Measurements from ENCODE around the gene KRTAP10-1. TPM values are rescaled to one million over a fixed set of nuclear protein-coding genes. Genes with fewer than 3 reads are reported as not detected.

The KRTAP10-1 gene
- polyA plus RNA-seq, 12 donors = not detected

Other genes starting within 250 kb of the KRTAP10-1 start
- gene PFKL, start 240.1 kb downstream of the KRTAP10-1 start, polyA plus RNA-seq (ENCODE audit: insufficient read length in 12 of 12) = 10 to 100 TPM in 11 of 12 donors, not detected in 1; 38.5 to 85.1 (median 52.2) TPM
- gene CFAP410, start 200.8 kb downstream of the KRTAP10-1 start, polyA plus RNA-seq (ENCODE audit: insufficient read length in 12 of 12) = 10 to 100 TPM in 11 of 12 donors, not detected in 1; 10.7 to 21.2 (median 13.6) TPM
- 1 to 10 TPM in 7 of 12 donors, under 1 TPM in 3, not detected in 2; 0.60 to 2.2 (median 1.4) TPM for gene TRPM2, start 186.6 kb downstream of the KRTAP10-1 start, polyA plus RNA-seq (ENCODE audit: insufficient read length in 12 of 12)
- gene LRRC3, start 84.7 kb downstream of the KRTAP10-1 start, polyA plus RNA-seq (ENCODE audit: insufficient read length in 12 of 12) = 1 to 10 TPM in 11 of 12 donors, not detected in 1; 1.8 to 5.7 (median 2.4) TPM
- gene KRTAP10-2, start 11.3 kb upstream of the KRTAP10-1 start, polyA plus RNA-seq (ENCODE audit: insufficient read length in 12 of 12) = not detected
- gene KRTAP10-3, start 18.6 kb upstream of the KRTAP10-1 start, polyA plus RNA-seq (ENCODE audit: insufficient read length in 12 of 12) = not detected
- not detected for gene KRTAP10-4, start 33.5 kb upstream of the KRTAP10-1 start, polyA plus RNA-seq (ENCODE audit: insufficient read length in 12 of 12)
- gene KRTAP10-5, start 40.4 kb upstream of the KRTAP10-1 start, polyA plus RNA-seq (ENCODE audit: insufficient read length in 12 of 12) = not detected
- not detected for gene KRTAP10-6, start 52.3 kb upstream of the KRTAP10-1 start, polyA plus RNA-seq (ENCODE audit: insufficient read length in 12 of 12)
- gene KRTAP10-7, start 60.4 kb upstream of the KRTAP10-1 start, polyA plus RNA-seq (ENCODE audit: insufficient read length in 12 of 12) = not detected
- gene KRTAP10-8, start 71.9 kb upstream of the KRTAP10-1 start, polyA plus RNA-seq (ENCODE audit: insufficient read length in 12 of 12) = under 1 TPM in 1 of 12 donors, not detected in 11; 0.25 TPM
- not detected for gene KRTAP10-9, start 86.9 kb upstream of the KRTAP10-1 start, polyA plus RNA-seq (ENCODE audit: insufficient read length in 12 of 12)
- not detected for gene KRTAP10-10, start 97.2 kb upstream of the KRTAP10-1 start, polyA plus RNA-seq (ENCODE audit: insufficient read length in 12 of 12)
- gene KRTAP10-11, start 106.2 kb upstream of the KRTAP10-1 start, polyA plus RNA-seq (ENCODE audit: insufficient read length in 12 of 12) = not detected
- gene KRTAP12-4, start 114.5 kb upstream of the KRTAP10-1 start, polyA plus RNA-seq (ENCODE audit: insufficient read length in 12 of 12) = not detected
- gene KRTAP12-3, start 117.7 kb upstream of the KRTAP10-1 start, polyA plus RNA-seq (ENCODE audit: insufficient read length in 12 of 12) = not detected
- not detected for gene KRTAP12-2, start 126.7 kb upstream of the KRTAP10-1 start, polyA plus RNA-seq (ENCODE audit: insufficient read length in 12 of 12)
- gene KRTAP12-1, start 142.0 kb upstream of the KRTAP10-1 start, polyA plus RNA-seq (ENCODE audit: insufficient read length in 12 of 12) = not detected
- gene KRTAP10-12, start 157.0 kb upstream of the KRTAP10-1 start, polyA plus RNA-seq (ENCODE audit: insufficient read length in 12 of 12) = not detected
- 1 to 10 TPM in 3 of 12 donors, under 1 TPM in 6, not detected in 3; 0.05 to 9.3 (median 0.18) TPM for gene TSPEAR, start 171.4 kb upstream of the KRTAP10-1 start, polyA plus RNA-seq (ENCODE audit: insufficient read length in 12 of 12)